GM12878 (cell line): ENCODE measurements around the gene GMCL2. TPM values are rescaled to one million over a fixed set of nuclear protein-coding genes. Genes with fewer than 3 reads are reported as not detected.

ENCODE experiments used
- ATAC-seq: fragments of 200-7000 bp; cut with Tn5 transposase; 3 replicates; pipeline ENCODE4 v1.9.1; 2020; ENCODE audit warnings: mild to moderate bottlenecking, moderate library complexity
- BruUV-seq: library from RNA; stranded (reverse); fragments of 400-500 nt; replicated peaks from 2 replicates; lab custom pipeline; 2021; lab: Mats Ljungman, UMichigan
- CTCF ChIA-PET: fragments of 300-600 bp; sonication (Branson Sonifier 250); formaldehyde crosslinking; extraction: SDS; loops from one replicate; lab custom pipeline; 2021; ENCODE audit warnings: inconsistent platforms; lab: Yijun Ruan, JAX
- POLR2A ChIA-PET: fragments of 350-600 bp; formaldehyde crosslinking; extraction: SDS; loops from one replicate; lab custom pipeline; 2021; ENCODE audit warnings: inconsistent platforms; lab: Charles Lee
- RAD21 ChIA-PET: fragments of 300-600 bp; sonication (Branson Sonifier 250); formaldehyde crosslinking; loops from one replicate; lab custom pipeline; 2023; ENCODE audit warnings: antibody characterized with exemption; ENCODE audit not compliant: unreplicated experiment; lab: Charles Lee
- SMC1A ChIA-PET: fragments of 300-600 bp; sonication (Branson Sonifier 250); formaldehyde crosslinking; loops from one replicate; lab custom pipeline; 2023; ENCODE audit not compliant: unreplicated experiment, uncharacterized antibody; lab: Charles Lee
- DNase-seq: peaks from one replicate; pipeline ENCODE4 v3.0.0-alpha.2; 2011; ENCODE audit warnings: low read depth, low spot score
- FAIRE-seq: peaks from 3 replicates; lab custom pipeline; 2011; peaks lifted over from hg19 to GRCh38; lab: Jason Lieb, UNC
- H2AFZ ChIP-seq: 2 replicates; pipeline ENCODE4 v1.6.0; 2011; ENCODE audit warnings: low read depth, low read length, control low read depth; ENCODE audit not compliant: control insufficient read depth
- H3K27ac ChIP-seq: 2 replicates; pipeline ENCODE4 v1.5.1; 2011; ENCODE audit warnings: control low read depth; ENCODE audit not compliant: control insufficient read depth, insufficient read depth
- H3K27me3 ChIP-seq, 2 experiments: replicated peaks in 1 of 2; 2 replicates each; pipeline versions ENCODE4 v1.6.0 to v1.6.1; 2011; ENCODE audit warnings: low read length in 1 of 2; ENCODE audit not compliant: control insufficient read depth in 2 of 2, insufficient read depth in 2 of 2
- H3K36me3 ChIP-seq, 2 experiments: 2 replicates each; pipeline ENCODE4 v1.5.1; 2011; ENCODE audit warnings: low read length in 1 of 2; ENCODE audit not compliant: control insufficient read depth in 2 of 2, insufficient read depth in 2 of 2
- H3K4me1 ChIP-seq: 2 replicates; pipeline ENCODE4 v1.6.1; 2011; ENCODE audit warnings: mild to moderate bottlenecking, low read length, moderate library complexity, mixed read lengths; ENCODE audit not compliant: control insufficient read depth, insufficient read depth
- H3K4me2 ChIP-seq: 2 replicates; pipeline ENCODE4 v1.6.0; 2011; ENCODE audit warnings: control low read depth; ENCODE audit not compliant: control insufficient read depth, insufficient read depth
- H3K4me3 ChIP-seq: fragments of 200-600 bp; sonication (generic); 2 replicates; pipeline ENCODE4 v1.5.1; 2016
- H3K79me2 ChIP-seq: 2 replicates; pipeline ENCODE4 v1.6.0; 2011; ENCODE audit warnings: low read length; ENCODE audit not compliant: control insufficient read depth, insufficient read depth
- H3K9ac ChIP-seq: 2 replicates; pipeline ENCODE4 v1.8.0; 2011; ENCODE audit warnings: low read length, control low read depth, mixed read lengths; ENCODE audit not compliant: control insufficient read depth, insufficient read depth
- H3K9me3 ChIP-seq: replicated peaks from 3 replicates; pipeline ENCODE4 v1.5.1; 2011; ENCODE audit warnings: mild to moderate bottlenecking, low read length; ENCODE audit not compliant: control insufficient read depth, insufficient read depth
- H4K20me1 ChIP-seq: 2 replicates; pipeline ENCODE4 v1.6.0; 2011; ENCODE audit not compliant: control insufficient read depth, insufficient read depth
- ATF7 ChIP-seq: fragments of 450-650 bp; IDR thresholded peaks from 2 replicates; pipeline ENCODE4 v1.6.1; 2016; ENCODE audit warnings: low read depth, mild to moderate bottlenecking
- EZH2 ChIP-seq: IDR thresholded peaks from 2 replicates; pipeline ENCODE4 v1.6.1; 2012; ENCODE audit warnings: low read depth, mild to moderate bottlenecking, control low read depth, inconsistent platforms, low read length, borderline replicate concordance; ENCODE audit not compliant: control insufficient read depth
- FOS ChIP-seq: IDR thresholded peaks from 3 replicates; pipeline ENCODE4 v1.6.1; 2011; ENCODE audit warnings: borderline replicate concordance; ENCODE audit not compliant: insufficient read length; ENCODE audit errors: extremely low read depth
- MEF2B ChIP-seq: fragments of 450-650 bp; IDR thresholded peaks from 2 replicates; pipeline ENCODE4 v1.6.1; 2018; ENCODE audit warnings: mild to moderate bottlenecking, moderate library complexity; ENCODE audit not compliant: partially characterized antibody, poor library complexity, severe bottlenecking
- PAX5 ChIP-seq: IDR thresholded peaks from 2 replicates; pipeline ENCODE4 v1.6.1; 2011; ENCODE audit warnings: low read depth, low read length, borderline replicate concordance
- POLR2A ChIP-seq: IDR thresholded peaks from 2 replicates; pipeline ENCODE4 v1.6.1; 2011; ENCODE audit warnings: low read depth, mild to moderate bottlenecking, low read length
- SMC3 ChIP-seq: IDR thresholded peaks from 2 replicates; pipeline ENCODE4 v1.6.1; 2011; ENCODE audit warnings: low read length, improper control_type of control experiment, borderline replicate concordance
- WGBS: methylation state at CpG from one replicate; pipeline ENCODE4 v1.1.6; 2016; ENCODE audit warnings: low lambda C conversion rate; ENCODE audit not compliant: insufficient replicate concordance, insufficient coverage; ENCODE audit errors: missing lambda C conversion rate; 5-methylcytosine and 5-hydroxymethylcytosine counted together
- in situ Hi-C: fragments of 300-500 bp; cut with MboI; formaldehyde crosslinking; loops from 9 replicates; pipeline ENCODE4 v1.14.3; 2018; ENCODE audit warnings: mixed read lengths
- intact Hi-C: fragments of 100-400 bp; cut with micrococcal nuclease; formaldehyde crosslinking; loops from one replicate; pipeline ENCODE4 v1.14.2; 2022; ENCODE audit not compliant: unreplicated experiment
- polyA plus RNA-seq, 11 experiments: library from polyadenylated mRNA; depleted of rRNA in 4 of 11; unstranded in 6 of 11; stranded (reverse) in 5 of 11; fragments of >200 nt; fragmentation: Nextera tagmentation in 4 of 11; fragmentation: Illumina TruSeq in 1 of 11; extraction: Ambion mirVana in 4 of 11; extraction: Trizol in 1 of 11; gene quantifications; 1 replicate in 1 of 11; 2 replicates in 10 of 11; pipeline versions ENCODE4 v1.2.1 to v1.2.3, GENCODE V29; 2011 to 2016; ENCODE audit warnings: inconsistent platforms in 2 of 11, missing spikeins in 2 of 11, low read depth in 1 of 11
- total RNA-seq, 4 experiments: library from RNA; depleted of rRNA in 3 of 4; stranded (reverse); fragments of >200 nt in 3 of 4; fragmentation: Illumina TruSeq in 1 of 4; extraction: Trizol in 1 of 4; gene quantifications; 2 replicates each; pipeline versions ENCODE4 v1.2.1 to v1.2.3, GENCODE V29; 2013 to 2021
- TF ChIP-seq, protein P1 (sequence below): fragments of 150-350 bp; IDR thresholded peaks from 2 replicates; pipeline ENCODE4 v1.6.1; 2014; ENCODE audit warnings: mild to moderate bottlenecking, low read depth, low read length

The GMCL2 gene
- total and polyA plus RNA-seq, 10 of the 15 experiments (the other 5 are each of a cell fraction or from before 2014, with no cell fraction given): 0.07 TPM; not detected in 9

DNA sequence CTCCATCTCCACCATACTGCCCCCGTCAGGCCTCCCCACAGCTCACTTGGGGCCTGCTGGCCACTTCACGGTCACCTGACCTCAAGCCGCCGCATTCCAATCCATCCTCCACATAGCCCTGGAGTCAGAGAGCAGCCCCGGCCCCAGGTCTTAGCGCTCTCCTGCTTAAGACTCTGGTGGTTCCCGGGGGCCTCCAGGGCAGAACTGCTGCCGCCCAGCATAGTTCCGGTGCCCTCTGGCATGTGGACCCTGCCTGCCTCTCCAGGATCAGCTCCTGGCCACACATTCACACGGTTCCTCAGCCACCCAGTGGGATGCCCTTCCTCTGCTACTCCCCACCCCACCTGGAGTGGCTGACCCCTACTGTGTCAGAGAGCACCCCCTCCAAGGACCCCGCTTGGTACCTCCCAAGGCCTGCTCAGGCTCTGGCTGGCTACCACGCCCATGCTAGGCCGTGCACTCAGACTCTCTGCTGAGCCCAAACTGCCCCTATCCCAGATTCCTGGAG lies 36.7 kb upstream of the GMCL2 start:
- SMC1A ChIA-PET: no interaction called here
- in situ Hi-C loops: no loop called here
- POLR2A ChIA-PET: no interaction called here
- Histone ChIP-seq H3K27ac (no peak overlapping the region), H4K20me1 (no peaks in the 10 kb centered on the region), H3K27me3 (no peaks in the 10 kb centered on the region), H3K4me1 (no peaks in the 10 kb centered on the region), H3K79me2 (no peaks in the 10 kb centered on the region; the same call in none of the 2 replicates), H3K36me3 (peaks cover 2 to 16% of the 10 kb centered on the region in 2 experiments; a peak in 3 of 4 replicates), H3K4me2 (no peak overlapping the region)
- CTCF ChIA-PET: no interaction called here
- RAD21 ChIA-PET: no interaction called here
- no peak for DNase-seq
- no TSS peak for BruUV-seq
- 97% methylated on average over 13 of the region's 13 CpGs for WGBS
- TF ChIP-seq MEF2B (no peak), SMC3 (no peak), EZH2 (no peak), FOS (no peak), ATF7 (no peak), PAX5 (no peak), POLR2A (peak; percentile 48; the same call in 1 of the 2 replicates)
- TF ChIP-seq, protein P1, sequence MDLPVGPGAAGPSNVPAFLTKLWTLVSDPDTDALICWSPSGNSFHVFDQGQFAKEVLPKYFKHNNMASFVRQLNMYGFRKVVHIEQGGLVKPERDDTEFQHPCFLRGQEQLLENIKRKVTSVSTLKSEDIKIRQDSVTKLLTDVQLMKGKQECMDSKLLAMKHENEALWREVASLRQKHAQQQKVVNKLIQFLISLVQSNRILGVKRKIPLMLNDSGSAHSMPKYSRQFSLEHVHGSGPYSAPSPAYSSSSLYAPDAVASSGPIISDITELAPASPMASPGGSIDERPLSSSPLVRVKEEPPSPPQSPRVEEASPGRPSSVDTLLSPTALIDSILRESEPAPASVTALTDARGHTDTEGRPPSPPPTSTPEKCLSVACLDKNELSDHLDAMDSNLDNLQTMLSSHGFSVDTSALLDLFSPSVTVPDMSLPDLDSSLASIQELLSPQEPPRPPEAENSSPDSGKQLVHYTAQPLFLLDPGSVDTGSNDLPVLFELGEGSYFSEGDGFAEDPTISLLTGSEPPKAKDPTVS: no peak
- TF ChIP-seq, all 136 proteins: peak for 1
- Histone ChIP-seq H3K9me3 (no peaks in the 10 kb centered on the region), H3K9ac (no peak overlapping the region), H3K4me3 (no peak overlapping the region), H2AFZ (no peak overlapping the region)
- intact Hi-C loops: no loop called here
- no peak for FAIRE-seq
- no peak for ATAC-seq
